HG02763 (cell line): ENCODE data around the gene PRR3.

Experiments used
- ATAC-seq: cut with Tn5 transposase; IDR thresholded peaks from one replicate; pipeline ENCODE4 v1.9.1; 2021; ENCODE audit warnings: mild to moderate bottlenecking, moderate library complexity; ENCODE audit not compliant: unreplicated experiment

The PRR3 gene

GRCh38 chr6:30533460-30534294 lies 23.4 kb upstream of the PRR3 start:
- ATAC-seq: no peak

GRCh38 chr6:30537931-30538330 lies 19.2 kb upstream of the PRR3 start:
- no peak for ATAC-seq

- no peak for ATAC-seq
These were observed 15.3 kb upstream of the PRR3 start for GRCh38 chr6:30541515-30542403.

- no peak for ATAC-seq
These were observed 14.7 kb upstream of the PRR3 start for GRCh38 chr6:30542404-30542725.

- no peak for ATAC-seq
These were observed 14.2 kb upstream of the PRR3 start for GRCh38 chr6:30542915-30543314.

GRCh38 chr6:30543821-30544220 lies 13.3 kb upstream of the PRR3 start:
- no peak for ATAC-seq

GRCh38 chr6:30544666-30545272 lies 12.3 kb upstream of the PRR3 start:
- ATAC-seq: no peak

- ATAC-seq: no peak
These were observed 9.6 kb upstream of the PRR3 start for GRCh38 chr6:30547454-30547853.

- ATAC-seq: no peak
These were observed 8.7 kb upstream of the PRR3 start for GRCh38 chr6:30548375-30548774.

- ATAC-seq: no peak
These were observed 2.7 kb upstream of the PRR3 start for GRCh38 chr6:30554404-30554803.

- ATAC-seq: no peak
These were observed 1.9 kb upstream of the PRR3 start for GRCh38 chr6:30554962-30555815.

GRCh38 chr6:30555816-30556065 lies 1.4 kb upstream of the PRR3 start:
- ATAC-seq: no peak

- ATAC-seq: peak; percentile 73
These were observed 809 bp upstream of the PRR3 start, which contains the start of gene GNL1 for GRCh38 chr6:30556066-30556905. Gene GNL1, minus strand, starts transcription at chr6:30556489. Its CDS starts 286 bp downstream, at chr6:30556203.

GRCh38 chr6:30557683-30557981 lies 537 bp downstream of the PRR3 start:
- ATAC-seq: no peak

GRCh38 chr6:30560930-30561329 lies 3.8 kb downstream of the PRR3 start:
- ATAC-seq: no peak

GRCh38 chr6:30562470-30563425 lies 5.7 kb downstream of the PRR3 start:
- ATAC-seq: no peak

- no peak for ATAC-seq
These were observed 7.0 kb downstream of the PRR3 start for GRCh38 chr6:30564114-30564513.

GRCh38 chr6:30565772-30566171 lies 8.7 kb downstream of the PRR3 start:
- ATAC-seq: no peak

GRCh38 chr6:30568245-30568644 lies 11.2 kb downstream of the PRR3 start:
- no peak for ATAC-seq
